Smooth muscle cell (in vitro differentiated cells): Measurements from ENCODE around the gene ZFAND6. TPM values are rescaled to one million over a fixed set of nuclear protein-coding genes. Genes with fewer than 3 reads are reported as not detected.

ENCODE experiments used
- DNase-seq: peaks from one replicate; lab custom pipeline; 2025; ENCODE audit not compliant: unreplicated experiment; lab: John Stamatoyannopoulos, UW
- H2AFZ ChIP-seq: fragments of 200-600 bp; sonication (generic); 2 replicates; pipeline ENCODE4 v1.6.0; 2016; ENCODE audit warnings: antibody characterized with exemption, low read depth, mild to moderate bottlenecking
- H3F3A ChIP-seq: fragments of 200-600 bp; sonication (generic); 2 replicates; pipeline ENCODE4 v1.6.0; 2017; ENCODE audit warnings: antibody characterized with exemption, low read depth
- H3K27ac ChIP-seq: fragments of 200-600 bp; sonication (generic); 2 replicates; pipeline ENCODE4 v1.5.1; 2016; ENCODE audit warnings: low read depth, mild to moderate bottlenecking
- H3K27me3 ChIP-seq: fragments of 200-600 bp; sonication (generic); 2 replicates; pipeline ENCODE4 v1.6.1; 2016; ENCODE audit warnings: low read depth, mild to moderate bottlenecking
- H3K36me3 ChIP-seq: fragments of 200-600 bp; sonication (generic); 2 replicates; pipeline ENCODE4 v1.5.1; 2016; ENCODE audit warnings: low read depth
- H3K4me1 ChIP-seq: fragments of 200-600 bp; sonication (generic); 2 replicates; pipeline ENCODE4 v1.5.1; 2016; ENCODE audit warnings: low read depth
- H3K4me2 ChIP-seq: fragments of 200-600 bp; sonication (generic); 2 replicates; pipeline ENCODE4 v1.6.0; 2016; ENCODE audit warnings: mild to moderate bottlenecking
- H3K4me3 ChIP-seq: fragments of 200-600 bp; sonication (generic); 2 replicates; pipeline ENCODE4 v1.5.1; 2016; ENCODE audit warnings: mild to moderate bottlenecking
- H3K79me2 ChIP-seq: fragments of 200-600 bp; sonication (generic); 2 replicates; pipeline ENCODE4 v1.6.0; 2016; ENCODE audit warnings: low read depth, mild to moderate bottlenecking
- H3K9ac ChIP-seq: fragments of 200-600 bp; sonication (generic); 2 replicates; pipeline ENCODE4 v1.6.0; 2016; ENCODE audit warnings: low read depth
- H3K9me3 ChIP-seq: fragments of 200-600 bp; sonication (generic); replicated peaks from 2 replicates; pipeline ENCODE4 v1.5.1; 2016; ENCODE audit warnings: low read depth
- H4K20me1 ChIP-seq: fragments of 200-600 bp; sonication (generic); 2 replicates; pipeline ENCODE4 v1.6.0; 2016; ENCODE audit warnings: low read depth
- CTCF ChIP-seq: fragments of 200-600 bp; sonication (generic); IDR thresholded peaks from 2 replicates; pipeline ENCODE4 v1.5.1; 2017; ENCODE audit warnings: borderline replicate concordance, mild to moderate bottlenecking, antibody characterized with exemption; ENCODE audit not compliant: insufficient read depth, poor library complexity, severe bottlenecking
- WGBS: methylation state at CpG from one replicate; pipeline ENCODE4 v1.1.7; 2016; ENCODE audit warnings: low lambda C conversion rate; 5-methylcytosine and 5-hydroxymethylcytosine counted together
- polyA plus RNA-seq: library from polyadenylated mRNA; unstranded; fragments of >200 nt; fragmentation: Nextera tagmentation; extraction: Ambion mirVana; gene quantifications from 2 replicates; pipeline ENCODE4 v1.2.1, GENCODE V29; 2016
- total RNA-seq: library from RNA; depleted of rRNA; stranded (reverse); fragments of >200 nt; gene quantifications from 2 replicates; pipeline ENCODE4 v1.2.3, GENCODE V29; 2014

The ZFAND6 gene
- total and polyA plus RNA-seq, 2 experiments from 2014 or later = 81.9 to 144 TPM

- no peak for TF ChIP-seq CTCF
- no peak overlapping the region for H3K4me2 ChIP-seq
- no peak overlapping the region for H2AFZ ChIP-seq
- H3K36me3 ChIP-seq = no peaks in the 10 kb centered on the region
- peaks cover 18% of the 10 kb centered on the region for H3F3A ChIP-seq
- H3K4me3 ChIP-seq = no peak overlapping the region
- H3K9me3 ChIP-seq = no peaks in the 10 kb centered on the region
- H3K27ac ChIP-seq = peak overlapping the region; percentile 85
- H3K4me1 ChIP-seq = peaks cover 11% of the 10 kb centered on the region
- no peaks in the 10 kb centered on the region for H3K27me3 ChIP-seq
- no peaks in the 10 kb centered on the region for H4K20me1 ChIP-seq
- WGBS = 98% methylated on average over 5 of the region's 5 CpGs
- no peak for DNase-seq
- H3K9ac ChIP-seq = no peak overlapping the region
- H3K79me2 ChIP-seq = no peaks in the 10 kb centered on the region
Observed at GRCh38 chr15:80159301-80159700, 99.8 kb downstream of the ZFAND6 start.

GRCh38 chr15:80159811-80160569, 100.5 kb downstream of the ZFAND6 start:
- H3K9ac ChIP-seq = no peak overlapping the region

GRCh38 chr15:80160570-80161156, 101.2 kb downstream of the ZFAND6 start:
- no peaks in the 10 kb centered on the region for H3K27me3 ChIP-seq
- no peaks in the 10 kb centered on the region for H3K9me3 ChIP-seq
- peak overlapping the region; percentile 73 for H3K4me2 ChIP-seq
- DNase-seq = peak; percentile 11
- H3K4me3 ChIP-seq = no peak overlapping the region
- no peaks in the 10 kb centered on the region for H4K20me1 ChIP-seq
- peak overlapping the region; percentile 51 for H3K9ac ChIP-seq
- peak overlapping the region; percentile 85 for H3K27ac ChIP-seq
- H3K4me1 ChIP-seq = peaks cover 8% of the 10 kb centered on the region
- WGBS = 46% methylated on average over 7 of the region's 7 CpGs
- no peak for TF ChIP-seq CTCF
- H2AFZ ChIP-seq = no peak overlapping the region
- no peaks in the 10 kb centered on the region for H3K36me3 ChIP-seq
- H3F3A ChIP-seq = peaks cover 14% of the 10 kb centered on the region
- no peaks in the 10 kb centered on the region for H3K79me2 ChIP-seq

More at GRCh38 chr15:80159811-80160569, 100.5 kb downstream of the ZFAND6 start:
- Histone ChIP-seq H3K9me3 (no peaks in the 10 kb centered on the region), H3K4me1 (peaks cover 11% of the 10 kb centered on the region), H4K20me1 (no peaks in the 10 kb centered on the region), H2AFZ (no peak overlapping the region), H3K27me3 (no peaks in the 10 kb centered on the region), H3K27ac (peak overlapping the region; percentile 85), H3K79me2 (no peaks in the 10 kb centered on the region), H3K36me3 (no peaks in the 10 kb centered on the region), H3K4me3 (no peak overlapping the region), H3F3A (peaks cover 14% of the 10 kb centered on the region), H3K4me2 (peak overlapping the region; percentile 73)
- DNase-seq = no peak
- 68% methylated on average over 12 of the region's 12 CpGs for WGBS
- TF ChIP-seq CTCF = no peak
